Measurements from ENCODE around the gene ZNF444. TPM values are rescaled to one million over a fixed set of nuclear protein-coding genes. Genes with fewer than 3 reads are reported as not detected.
A peak's percentile ranks its signal among the peaks of the same experiment; 100 is the strongest.

ZNF444 gene
- total and polyA plus RNA-seq, 7 experiments from 2014 or later: 15.9 to 49.6 (median 35.3) TPM

GRCh38 chr19:56141417-56141993 lies 418 bp downstream of the ZNF444 start:
- Histone ChIP-seq H3K4me3 (ENCODE audit: low read length) (peak overlapping the region; percentile 60), H3K27ac (ENCODE audit: low read depth, low read length) (peak overlapping the region; percentile 85), H3K36me3 (ENCODE audit: control insufficient read depth in 2 of 3, insufficient read depth in 3 of 3, low read length in 3 of 3) (peaks cover 0 to 4% (median 0%) of the 10 kb centered on the region in 3 experiments), H3K27me3 (ENCODE audit: control insufficient read depth in 2 of 2, insufficient read depth in 2 of 2, low read length in 2 of 2) (no peaks in the 10 kb centered on the region), H3K9me3 (ENCODE audit: control insufficient read depth in 2 of 3, low read length in 3 of 3) (no peaks in the 10 kb centered on the region), H3K4me1 (ENCODE audit: control insufficient read depth in 2 of 2, insufficient read depth in 2 of 2, low read length in 2 of 2) (peaks cover 4 to 22% of the 10 kb centered on the region in 2 donors)
- POLR2A ChIA-PET: interaction anchor here (0.5 to 4.0 kb wide), 5 partner anchors 13 to 175 kb away, joined by 3 to 40 read pairs (median 4); partner anchors contain the start of gene ZNF787
- Mint-ChIP-seq H3K9me3 (no peaks in the 10 kb centered on the region), H3K4me3 (peak overlapping the region; percentile 88 to 97 (median 92)), H3K4me1 (peaks cover 27 to 49% (median 43%) of the 10 kb centered on the region in 7 donors), H3K27ac (peak overlapping the region; percentile 84 to 98 (median 91)), H3K27me3 (peaks cover 0 to 4% (median 0%) of the 10 kb centered on the region in 5 donors), H3K36me3 (peaks cover 0 to 3% (median 0%) of the 10 kb centered on the region in 5 donors)
- peak; percentile 29 to 72 (median 54) for DNase-seq
- ATAC-seq: no peak
- CTCF ChIA-PET: interaction anchor here (0.6 to 1.2 kb wide), 2 partner anchors 20 to 35 kb away, joined by 3 read pairs; no protein-coding TSS in a partner anchor
- intact Hi-C loops (cut with micrococcal nuclease): loop anchor here (1.0 to 10.0 kb wide), 16 partner anchors 20 to 1679 kb away; partner anchors contain the start of genes FIZ1 (in 2 of the 2), PPP6R1 (in 2 of the 2), EPN1 (in 1 of the 2) and LENG9 (in 1 of the 2)

GRCh38 chr19:56142087-56142787 lies 1.1 kb downstream of the ZNF444 start:
- no peak for DNase-seq
- intact Hi-C loops (cut with micrococcal nuclease): loop anchor here in 1 of 2 donors (5.0 to 10.0 kb wide), 2 partner anchors 35 to 887 kb away; partner anchors contain the start of gene PPP6R1
- POLR2A ChIA-PET: interaction anchor here (0.7 to 4.0 kb wide), 3 partner anchors 20 to 23 kb away, joined by 3 to 40 read pairs (median 3); partner anchors contain the start of gene ZNF787
- H3K36me3 ChIP-seq (ENCODE audit: control insufficient read depth in 2 of 3, insufficient read depth in 3 of 3, low read length in 3 of 3): peaks cover 0 to 8% (median 0%) of the 10 kb centered on the region in 3 experiments
- H3K4me1 Mint-ChIP-seq: peaks cover 27 to 49% (median 43%) of the 10 kb centered on the region in 7 donors
- peak overlapping the region; percentile 85 for H3K27ac ChIP-seq (ENCODE audit: low read depth, low read length)
- peak overlapping the region; percentile 60 for H3K4me3 ChIP-seq (ENCODE audit: low read length)
- no peaks in the 10 kb centered on the region for H3K9me3 ChIP-seq (ENCODE audit: control insufficient read depth in 2 of 3, low read length in 3 of 3)
- ATAC-seq: no peak
- H3K27me3 ChIP-seq (ENCODE audit: control insufficient read depth in 2 of 2, insufficient read depth in 2 of 2, low read length in 2 of 2): no peaks in the 10 kb centered on the region
- CTCF ChIA-PET: interaction anchor here (0.6 kb wide), 1 partner anchor 35 kb away, joined by 3 read pairs; no protein-coding TSS in a partner anchor
- H3K27me3 Mint-ChIP-seq: peaks cover 0 to 4% (median 0%) of the 10 kb centered on the region in 5 donors
- peaks cover 4 to 22% of the 10 kb centered on the region in 2 donors for H3K4me1 ChIP-seq (ENCODE audit: control insufficient read depth in 2 of 2, insufficient read depth in 2 of 2, low read length in 2 of 2)
- H3K36me3 Mint-ChIP-seq: peaks cover 0 to 3% (median 0%) of the 10 kb centered on the region in 5 donors
- H3K27ac Mint-ChIP-seq: peak overlapping the region; percentile 62 to 95 (median 91)
- no peaks in the 10 kb centered on the region for H3K9me3 Mint-ChIP-seq
- H3K4me3 Mint-ChIP-seq: peak overlapping the region; percentile 86 to 97 (median 89)

- H3K27me3 Mint-ChIP-seq: peaks cover 0 to 4% (median 0%) of the 10 kb centered on the region in 5 donors
- H3K4me1 Mint-ChIP-seq: peaks cover 27 to 49% (median 43%) of the 10 kb centered on the region in 7 donors
- ChIA-PET POLR2A (interaction anchor here (1.1 to 4.0 kb wide), 2 partner anchors 21 to 24 kb away, joined by 3 to 40 read pairs; partner anchors contain the start of gene ZNF787), CTCF (no interaction called here)
- peaks cover 0 to 15% (median 0%) of the 10 kb centered on the region in 3 experiments for H3K36me3 ChIP-seq (ENCODE audit: control insufficient read depth in 2 of 3, insufficient read depth in 3 of 3, low read length in 3 of 3)
- H3K27me3 ChIP-seq (ENCODE audit: control insufficient read depth in 2 of 2, insufficient read depth in 2 of 2, low read length in 2 of 2): no peaks in the 10 kb centered on the region
- intact Hi-C loops (cut with micrococcal nuclease): loop anchor here in 1 of 2 donors (5.0 to 10.0 kb wide), 2 partner anchors 36 to 888 kb away; partner anchors contain the start of gene PPP6R1
- no peak overlapping the region for H3K27ac ChIP-seq (ENCODE audit: low read depth, low read length)
- H3K4me3 Mint-ChIP-seq: peak overlapping the region in 8 of 10 donors; percentile 27 to 97 (median 69)
- peaks cover 0 to 4% (median under 1%) of the 10 kb centered on the region in 5 donors for H3K36me3 Mint-ChIP-seq
- H3K4me1 ChIP-seq (ENCODE audit: control insufficient read depth in 2 of 2, insufficient read depth in 2 of 2, low read length in 2 of 2): peaks cover 4 to 22% of the 10 kb centered on the region in 2 donors
- H3K9me3 Mint-ChIP-seq: no peaks in the 10 kb centered on the region
- peak overlapping the region in 6 of 9 donors; percentile 31 to 86 (median 68) for H3K27ac Mint-ChIP-seq
- ATAC-seq: no peak
- H3K4me3 ChIP-seq (ENCODE audit: low read length): no peak overlapping the region
- H3K9me3 ChIP-seq (ENCODE audit: control insufficient read depth in 2 of 3, low read length in 3 of 3): no peaks in the 10 kb centered on the region
- DNase-seq: no peak
These were observed 1.9 kb downstream of the ZNF444 start for GRCh38 chr19:56142897-56143434.

- Mint-ChIP-seq H3K9me3 (no peaks in the 10 kb centered on the region), H3K36me3 (peaks cover 0 to 11% (median 5%) of the 10 kb centered on the region in 5 donors), H3K27ac (peak overlapping the region in 3 of 9 donors; percentile 54 to 97 (median 83)), H3K27me3 (peaks cover 0 to 4% (median 0%) of the 10 kb centered on the region in 5 donors), H3K4me3 (peak overlapping the region in 2 of 10 donors; percentile 11 to 17), H3K4me1 (peaks cover 24 to 46% (median 42%) of the 10 kb centered on the region in 7 donors)
- Histone ChIP-seq H3K27ac (ENCODE audit: low read depth, low read length) (no peak overlapping the region), H3K4me1 (ENCODE audit: control insufficient read depth in 2 of 2, insufficient read depth in 2 of 2, low read length in 2 of 2) (peaks cover 4 to 22% of the 10 kb centered on the region in 2 donors), H3K36me3 (ENCODE audit: control insufficient read depth in 2 of 3, insufficient read depth in 3 of 3, low read length in 3 of 3) (peaks cover 0 to 25% (median 0%) of the 10 kb centered on the region in 3 experiments), H3K4me3 (ENCODE audit: low read length) (no peak overlapping the region), H3K9me3 (ENCODE audit: control insufficient read depth in 2 of 3, low read length in 3 of 3) (no peaks in the 10 kb centered on the region), H3K27me3 (ENCODE audit: control insufficient read depth in 2 of 2, insufficient read depth in 2 of 2, low read length in 2 of 2) (no peaks in the 10 kb centered on the region)
- intact Hi-C loops (cut with micrococcal nuclease): loop anchor here in 1 of 2 donors (5.0 to 10.0 kb wide), 2 partner anchors 37 to 890 kb away; partner anchors contain the start of gene PPP6R1
- no peak for DNase-seq
- ATAC-seq: no peak
- CTCF ChIA-PET: no interaction called here
- POLR2A ChIA-PET: no interaction called here
These were observed 3.3 kb downstream of the ZNF444 start for GRCh38 chr19:56144376-56144775.

GRCh38 chr19:56144831-56145230 lies 3.7 kb downstream of the ZNF444 start:
- Histone ChIP-seq H3K27me3 (ENCODE audit: control insufficient read depth in 2 of 2, insufficient read depth in 2 of 2, low read length in 2 of 2) (no peaks in the 10 kb centered on the region), H3K4me3 (ENCODE audit: low read length) (no peak overlapping the region), H3K27ac (ENCODE audit: low read depth, low read length) (no peak overlapping the region), H3K4me1 (ENCODE audit: control insufficient read depth in 2 of 2, insufficient read depth in 2 of 2, low read length in 2 of 2) (peaks cover 4 to 20% of the 10 kb centered on the region in 2 donors), H3K9me3 (ENCODE audit: control insufficient read depth in 2 of 3, low read length in 3 of 3) (no peaks in the 10 kb centered on the region), H3K36me3 (ENCODE audit: control insufficient read depth in 2 of 3, insufficient read depth in 3 of 3, low read length in 3 of 3) (peaks cover 0 to 29% (median 0%) of the 10 kb centered on the region in 3 experiments)
- Mint-ChIP-seq H3K36me3 (peaks cover 0 to 15% (median 9%) of the 10 kb centered on the region in 5 donors), H3K9me3 (no peaks in the 10 kb centered on the region), H3K4me1 (peaks cover 23 to 43% (median 40%) of the 10 kb centered on the region in 7 donors), H3K4me3 (no peak overlapping the region), H3K27me3 (peaks cover 0 to 4% (median 0%) of the 10 kb centered on the region in 5 donors), H3K27ac (peak overlapping the region in 1 of 9 donors; percentile 54)
- ATAC-seq: no peak
- CTCF ChIA-PET: interaction anchor here (0.6 kb wide), 1 partner anchor 10 kb away, joined by 4 read pairs; no protein-coding TSS in a partner anchor
- intact Hi-C loops (cut with micrococcal nuclease): loop anchor here in 1 of 2 donors (5.0 to 10.0 kb wide), 2 partner anchors 38 to 890 kb away; partner anchors contain the start of gene PPP6R1
- DNase-seq: no peak
- POLR2A ChIA-PET: no interaction called here

All from naive thymus-derived CD4-positive, alpha-beta T cell (primary cell).